Astrocyte (in vitro differentiated cells and primary cell): ENCODE results near the gene LZTR1.

ENCODE experiments used
- EZH2 ChIP-seq: IDR thresholded peaks from 2 replicates; pipeline ENCODE4 v1.6.1; 2012; ENCODE audit warnings: mild to moderate bottlenecking, low read length, inconsistent platforms; ENCODE audit not compliant: insufficient read depth
- TF ChIP-seq, protein P1 (sequence below): IDR thresholded peaks from 2 replicates; pipeline ENCODE4 v1.5.1; 2011; ENCODE audit warnings: low read depth, mild to moderate bottlenecking, inconsistent platforms, low read length, moderate library complexity; ENCODE audit not compliant: insufficient read depth

DNA sequence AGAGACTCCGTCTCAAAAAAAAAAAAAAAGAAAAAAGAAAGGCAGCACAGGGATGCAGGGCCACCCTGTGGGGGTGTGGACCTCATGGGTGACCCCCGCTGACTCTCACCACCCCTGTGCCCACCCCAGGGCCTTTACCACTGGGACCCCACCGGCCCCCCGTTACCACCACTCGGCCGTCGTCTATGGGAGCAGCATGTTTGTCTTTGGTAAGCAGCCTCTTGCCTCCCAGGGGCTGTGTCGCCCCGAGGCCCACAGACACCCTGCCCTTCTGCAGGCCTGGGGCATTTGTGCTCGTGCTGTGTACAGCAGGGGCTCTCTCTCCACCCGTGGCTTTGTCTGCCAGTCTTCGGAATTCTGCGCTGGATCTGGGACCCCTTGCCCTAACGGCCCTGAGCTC, 5.3 kb downstream of the LZTR1 start:
- TF ChIP-seq, protein P1, sequence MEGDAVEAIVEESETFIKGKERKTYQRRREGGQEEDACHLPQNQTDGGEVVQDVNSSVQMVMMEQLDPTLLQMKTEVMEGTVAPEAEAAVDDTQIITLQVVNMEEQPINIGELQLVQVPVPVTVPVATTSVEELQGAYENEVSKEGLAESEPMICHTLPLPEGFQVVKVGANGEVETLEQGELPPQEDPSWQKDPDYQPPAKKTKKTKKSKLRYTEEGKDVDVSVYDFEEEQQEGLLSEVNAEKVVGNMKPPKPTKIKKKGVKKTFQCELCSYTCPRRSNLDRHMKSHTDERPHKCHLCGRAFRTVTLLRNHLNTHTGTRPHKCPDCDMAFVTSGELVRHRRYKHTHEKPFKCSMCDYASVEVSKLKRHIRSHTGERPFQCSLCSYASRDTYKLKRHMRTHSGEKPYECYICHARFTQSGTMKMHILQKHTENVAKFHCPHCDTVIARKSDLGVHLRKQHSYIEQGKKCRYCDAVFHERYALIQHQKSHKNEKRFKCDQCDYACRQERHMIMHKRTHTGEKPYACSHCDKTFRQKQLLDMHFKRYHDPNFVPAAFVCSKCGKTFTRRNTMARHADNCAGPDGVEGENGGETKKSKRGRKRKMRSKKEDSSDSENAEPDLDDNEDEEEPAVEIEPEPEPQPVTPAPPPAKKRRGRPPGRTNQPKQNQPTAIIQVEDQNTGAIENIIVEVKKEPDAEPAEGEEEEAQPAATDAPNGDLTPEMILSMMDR: no peak
- no peak for TF ChIP-seq EZH2
